CD4-positive, alpha-beta T cell treated with Interleukin-4 for 1 hour (primary cell): ENCODE measurements around the gene ERC2.

ENCODE experiments used
- DNase-seq, 2 donors: peaks; one replicate each; pipeline ENCODE4 v3.0.0-alpha.2; 2020 to 2022

ERC2 gene

GRCh38 chr3:55654123-55654760 lies 814.0 kb downstream of the ERC2 start:
- no peak for DNase-seq

- DNase-seq, result no peak
These were observed 817.3 kb downstream of the ERC2 start for GRCh38 chr3:55651011-55651410.

- no peak for DNase-seq
These were observed 818.3 kb downstream of the ERC2 start for GRCh38 chr3:55650011-55650410.

DNA sequence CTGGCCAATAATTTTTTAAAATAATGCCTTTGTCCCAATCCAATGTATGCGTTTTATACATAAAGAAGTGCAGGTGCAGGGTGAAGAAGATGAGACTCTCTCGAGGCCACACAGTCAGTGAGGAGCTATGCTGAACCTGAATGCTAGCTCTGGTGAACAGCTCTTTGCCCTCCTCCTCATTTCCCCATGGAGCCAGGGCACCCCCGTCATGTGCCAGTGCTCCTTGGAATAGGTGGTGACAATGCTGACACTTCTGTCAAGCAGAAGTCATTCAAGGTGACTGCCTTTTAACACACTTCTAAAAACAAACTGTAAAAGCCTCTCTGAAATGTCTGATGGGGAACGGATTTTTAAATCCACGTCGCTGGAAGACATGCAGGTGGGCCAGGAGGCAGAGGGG lies 818.7 kb downstream of the ERC2 start:
- DNase-seq, result no peak

- no peak for DNase-seq
These were observed 819.5 kb downstream of the ERC2 start for GRCh38 chr3:55648591-55649318.

DNA sequence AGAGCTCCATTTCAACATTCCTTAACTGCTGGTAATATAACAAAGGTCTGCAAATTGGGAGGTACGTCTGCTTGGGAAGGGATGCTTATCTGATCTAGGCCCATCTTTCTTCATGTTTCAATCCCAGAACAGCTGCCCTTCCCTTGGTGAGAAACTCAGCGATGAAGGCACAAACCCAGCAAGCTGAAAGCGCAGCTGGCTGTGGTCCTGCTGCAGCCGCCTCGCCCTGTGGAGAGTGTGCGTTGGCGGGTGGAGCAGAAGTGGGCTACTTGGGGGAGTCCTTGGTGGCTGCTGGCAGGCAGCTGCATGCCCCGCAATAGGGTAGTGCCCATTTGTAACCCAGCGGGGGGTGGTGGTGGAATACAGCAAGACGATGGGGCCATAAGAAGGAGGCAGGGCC lies 820.6 kb downstream of the ERC2 start:
- DNase-seq, result no peak

- DNase-seq, result no peak
These were observed 821.2 kb downstream of the ERC2 start for GRCh38 chr3:55647063-55647462.

GRCh38 chr3:55646121-55646520 lies 822.1 kb downstream of the ERC2 start:
- DNase-seq, result no peak

GRCh38 chr3:55645422-55645821 lies 822.8 kb downstream of the ERC2 start:
- no peak for DNase-seq

- DNase-seq, result no peak
These were observed 825.0 kb downstream of the ERC2 start for GRCh38 chr3:55643283-55643682.

DNA sequence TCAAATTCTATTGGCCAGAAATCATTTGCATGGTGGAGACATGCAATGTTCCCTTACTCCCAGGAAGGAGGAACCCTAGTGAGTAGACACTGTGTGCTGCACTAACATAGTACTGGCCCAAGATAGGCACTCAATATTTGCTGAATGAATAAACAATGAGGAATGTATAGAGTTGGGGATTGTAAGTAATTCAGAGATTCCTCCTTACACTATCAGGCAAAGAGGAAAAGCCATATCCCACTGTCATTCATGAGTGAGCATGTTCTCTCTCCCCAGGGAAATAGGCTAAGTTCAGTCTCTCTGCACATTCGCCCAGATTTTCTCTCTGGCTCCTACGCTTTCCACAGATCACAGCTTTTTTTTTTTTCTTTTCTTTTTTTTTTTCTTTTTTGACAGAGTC lies 826.3 kb downstream of the ERC2 start:
- no peak for DNase-seq

DNA sequence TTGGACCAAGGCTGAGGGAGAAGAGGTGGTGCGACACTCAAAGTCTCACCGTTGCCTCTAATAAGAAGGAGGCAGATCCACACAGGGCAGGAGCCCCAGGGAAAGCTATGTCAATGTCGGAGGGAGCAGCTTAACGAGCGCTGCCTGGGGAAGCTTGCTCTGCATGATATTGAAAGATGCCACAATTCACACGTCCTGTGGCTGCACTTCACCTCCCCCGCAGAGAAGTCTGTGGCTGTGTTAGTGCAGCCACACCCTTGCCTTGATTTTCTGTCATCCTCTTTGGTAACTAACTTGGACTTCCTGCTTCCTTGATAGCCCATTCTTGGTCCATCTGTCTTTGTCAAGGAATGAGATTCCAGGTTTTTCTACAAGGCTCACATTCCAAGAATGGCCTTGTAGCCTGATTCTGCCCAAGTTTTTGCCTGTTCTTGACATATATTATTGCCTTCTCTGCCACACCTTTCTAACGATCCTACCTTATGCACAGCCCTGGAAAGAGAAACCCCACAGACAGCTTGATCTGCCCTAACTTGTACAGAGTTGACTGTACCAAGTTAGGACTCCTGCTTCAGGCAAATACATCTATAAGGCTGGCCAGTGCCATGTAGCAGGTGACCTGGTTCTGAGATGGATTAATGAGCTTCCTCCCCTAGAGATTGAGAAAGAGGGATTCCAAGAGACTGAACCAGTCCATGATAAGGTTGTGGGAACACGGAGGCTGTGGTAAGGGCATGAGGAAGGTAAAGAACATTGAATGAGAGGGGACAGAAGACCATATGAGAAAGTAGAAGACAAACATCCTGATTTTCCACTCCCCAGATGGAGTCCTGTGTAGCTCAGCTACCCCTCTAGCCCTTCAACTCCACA lies 828.1 kb downstream of the ERC2 start:
- no peak for DNase-seq

- DNase-seq, result no peak
These were observed 829.1 kb downstream of the ERC2 start for GRCh38 chr3:55639143-55639542.

DNA sequence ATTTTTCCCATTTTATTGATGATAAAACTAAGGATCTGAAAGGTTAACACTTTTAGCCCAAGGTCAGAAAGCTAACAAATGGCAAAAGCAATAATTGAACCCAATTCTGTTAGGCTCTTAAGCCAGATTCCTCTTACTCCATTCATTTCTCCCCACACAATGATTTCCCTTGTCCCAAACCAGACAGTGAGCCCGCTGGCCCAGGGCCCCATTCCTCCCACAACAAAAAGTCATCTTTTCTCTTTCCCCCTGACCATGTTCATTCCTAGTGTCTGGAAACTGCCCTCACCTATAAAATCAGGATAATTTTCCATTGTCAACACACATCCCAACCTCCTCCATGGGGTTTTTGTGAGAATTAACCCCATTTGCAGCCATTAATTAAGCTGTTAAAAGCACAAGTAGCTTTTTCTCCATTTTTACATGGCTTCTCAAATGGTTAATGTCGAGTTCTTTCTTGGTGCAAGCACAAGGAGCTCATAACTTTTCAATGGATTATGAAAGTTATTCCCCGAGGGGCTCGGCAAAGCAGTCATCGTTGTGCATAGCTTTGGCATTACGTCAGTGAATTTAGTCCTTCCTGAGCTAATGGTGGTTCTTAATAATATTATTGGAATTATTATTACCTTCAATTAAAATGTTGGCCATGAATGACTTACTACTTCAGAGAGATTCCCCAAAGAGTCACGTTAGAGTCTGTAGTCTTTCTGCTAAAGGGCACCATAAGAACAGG lies 830.2 kb downstream of the ERC2 start:
- no peak for DNase-seq

GRCh38 chr3:55636300-55637195 lies 831.7 kb downstream of the ERC2 start:
- no peak for DNase-seq

- DNase-seq, result no peak
These were observed 833.9 kb downstream of the ERC2 start for GRCh38 chr3:55634345-55634744.

DNA sequence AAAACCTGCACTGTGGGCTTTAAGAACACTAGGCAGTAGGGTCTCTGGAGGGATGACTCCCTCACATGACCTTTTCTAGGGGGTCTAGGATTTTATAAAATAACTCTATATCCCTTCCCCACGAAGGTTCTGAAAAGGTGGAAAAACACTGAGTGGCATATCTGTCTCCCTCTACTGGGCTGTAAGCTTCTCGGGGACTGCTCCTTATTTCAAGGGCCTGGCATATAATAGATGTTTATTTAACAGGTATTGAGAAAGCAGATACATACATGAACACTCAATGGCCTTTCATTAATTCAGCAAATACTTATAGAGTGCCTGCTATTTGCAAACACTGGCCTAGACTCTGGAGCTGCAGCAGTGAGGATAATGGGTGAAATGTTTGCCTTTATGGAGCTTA lies 834.9 kb downstream of the ERC2 start:
- DNase-seq, result no peak

- no peak for DNase-seq
These were observed 836.4 kb downstream of the ERC2 start for GRCh38 chr3:55631766-55632331.

- DNase-seq, result no peak
These were observed 837.4 kb downstream of the ERC2 start for GRCh38 chr3:55630921-55631299.

- DNase-seq, result no peak
These were observed 837.9 kb downstream of the ERC2 start for GRCh38 chr3:55630280-55630920.

GRCh38 chr3:55629432-55629831 lies 838.8 kb downstream of the ERC2 start:
- no peak for DNase-seq
